Adipocyte (in vitro differentiated cells): Measurements from ENCODE around the gene SHISA4.
A peak's percentile ranks its signal among the peaks of the same experiment; 100 is the strongest.
"Not testable (repeated sequence)": the region's sequence is repeated elsewhere in the genome, so short reads cannot be mapped to it uniquely, and the experiment has no call there.

Experiments
- DNase-seq: peaks from one replicate; pipeline ENCODE4 v3.0.0-alpha.2; 2015; ENCODE audit warnings: low read depth
- H3K27me3 ChIP-seq: replicated peaks from 2 replicates; pipeline ENCODE4 v1.7.0; 2013; ENCODE audit warnings: mild to moderate bottlenecking, low read length, moderate library complexity; ENCODE audit not compliant: control insufficient read depth, insufficient read depth
- H3K36me3 ChIP-seq: 2 replicates; pipeline ENCODE4 v1.7.0; 2013; ENCODE audit warnings: low read length, mild to moderate bottlenecking, moderate library complexity; ENCODE audit not compliant: control insufficient read depth, insufficient read depth, severe bottlenecking
- H3K4me1 ChIP-seq: 2 replicates; pipeline ENCODE4 v1.7.0; 2013; ENCODE audit warnings: mild to moderate bottlenecking, low read length, moderate library complexity; ENCODE audit not compliant: control insufficient read depth, insufficient read depth
- H3K4me3 ChIP-seq: 2 replicates; pipeline ENCODE4 v1.7.0; 2013; ENCODE audit warnings: mild to moderate bottlenecking, low read length, moderate library complexity
- H3K9ac ChIP-seq: 2 replicates; pipeline ENCODE4 v1.7.0; 2013; ENCODE audit warnings: mild to moderate bottlenecking, low read length, moderate library complexity
- H3K9me3 ChIP-seq: 2 replicates; pipeline ENCODE4 v1.7.0; 2013; ENCODE audit warnings: mild to moderate bottlenecking, low read length, moderate library complexity; ENCODE audit not compliant: control insufficient read depth

Gene SHISA4

GRCh38 chr1:201938440-201939035, 49.8 kb downstream of the SHISA4 start:
- H3K9me3 ChIP-seq: no peaks in the 10 kb centered on the region
- H3K9ac ChIP-seq: peak overlapping the region; percentile 74
- peaks cover 55% of the 10 kb centered on the region for H3K4me1 ChIP-seq
- no peaks in the 10 kb centered on the region for H3K27me3 ChIP-seq
- no peak for DNase-seq
- H3K4me3 ChIP-seq: no peak overlapping the region
- no peaks in the 10 kb centered on the region for H3K36me3 ChIP-seq

DNA sequence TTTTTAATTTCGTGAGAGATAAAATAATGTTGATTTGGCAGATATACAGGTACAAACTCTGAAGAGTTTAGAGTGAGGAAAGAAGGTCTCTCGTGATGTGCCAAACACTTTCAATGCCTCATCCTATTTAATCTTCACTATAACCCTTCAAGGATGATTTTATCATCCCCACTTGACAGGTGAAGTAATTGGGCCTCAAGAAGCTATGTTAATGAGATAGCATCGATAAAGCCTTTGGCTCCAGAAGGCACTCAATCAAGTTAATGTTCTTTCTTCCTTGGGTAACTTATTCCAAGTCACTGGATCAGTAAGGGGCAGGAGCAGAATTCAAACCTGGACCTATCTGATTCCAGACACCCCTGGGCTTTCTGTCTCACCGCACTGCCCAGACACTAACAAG, 50.5 kb downstream of the SHISA4 start:
- Histone ChIP-seq H3K4me3 (no peak overlapping the region), H3K36me3 (no peaks in the 10 kb centered on the region), H3K9me3 (no peaks in the 10 kb centered on the region), H3K4me1 (peaks cover 57% of the 10 kb centered on the region), H3K9ac (peak overlapping the region; percentile 74), H3K27me3 (no peaks in the 10 kb centered on the region)
- DNase-seq: no peak

GRCh38 chr1:201939574-201939973, 50.9 kb downstream of the SHISA4 start:
- DNase-seq: no peak
- peaks cover 53% of the 10 kb centered on the region for H3K4me1 ChIP-seq
- H3K9ac ChIP-seq: no peak overlapping the region
- H3K27me3 ChIP-seq: no peaks in the 10 kb centered on the region
- no peaks in the 10 kb centered on the region for H3K9me3 ChIP-seq
- no peak overlapping the region for H3K4me3 ChIP-seq
- no peaks in the 10 kb centered on the region for H3K36me3 ChIP-seq

GRCh38 chr1:201940316-201940715, 51.6 kb downstream of the SHISA4 start:
- H3K9me3 ChIP-seq, DNase-seq, H3K27me3 ChIP-seq, H3K4me3 ChIP-seq, H3K9ac ChIP-seq, H3K36me3 ChIP-seq: not testable (repeated sequence)
- peaks cover 58% of the 10 kb centered on the region for H3K4me1 ChIP-seq

GRCh38 chr1:201941420-201942128, 52.9 kb downstream of the SHISA4 start:
- no peaks in the 10 kb centered on the region for H3K9me3 ChIP-seq
- peak overlapping the region; percentile 45 for H3K4me3 ChIP-seq
- H3K9ac ChIP-seq: peak overlapping the region; percentile 73
- peaks cover 62% of the 10 kb centered on the region for H3K4me1 ChIP-seq
- DNase-seq: no peak
- no peaks in the 10 kb centered on the region for H3K27me3 ChIP-seq
- H3K36me3 ChIP-seq: no peaks in the 10 kb centered on the region

DNA sequence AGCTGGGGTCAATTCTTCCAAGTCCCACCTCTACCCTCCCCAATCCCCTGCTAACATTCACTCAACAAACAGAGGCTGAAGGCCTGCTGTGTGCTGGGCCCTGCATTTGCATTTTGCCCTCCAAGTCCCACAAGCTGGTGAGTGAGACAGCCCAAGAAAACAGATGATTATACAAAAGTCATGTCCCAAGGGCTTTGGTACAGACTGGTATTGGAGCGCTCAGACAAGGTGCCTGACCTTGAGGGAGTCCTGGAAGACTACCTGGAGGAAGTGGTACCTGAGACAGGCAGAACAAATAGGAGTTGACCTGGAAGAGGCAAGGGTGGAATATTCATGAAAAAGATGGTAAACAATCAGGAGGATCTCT, 53.4 kb downstream of the SHISA4 start:
- peak overlapping the region; percentile 45 for H3K4me3 ChIP-seq

More for the DNA sequence above, 53.4 kb downstream of the SHISA4 start:
- Histone ChIP-seq H3K4me1 (peaks cover 67% of the 10 kb centered on the region), H3K36me3 (no peaks in the 10 kb centered on the region), H3K9me3 (no peaks in the 10 kb centered on the region), H3K27me3 (no peaks in the 10 kb centered on the region), H3K9ac (peak overlapping the region; percentile 73)
- DNase-seq: no peak
